Ramos (cell line): ENCODE results near the gene EFNB2.

Experiments used
- in situ Hi-C: fragments of 300-500 bp; cut with MboI; formaldehyde crosslinking; loops from one replicate; pipeline ENCODE4 v1.14.3; 2022; ENCODE audit warnings: low sequenced_read_pairs; ENCODE audit not compliant: unreplicated experiment

Gene EFNB2

DNA sequence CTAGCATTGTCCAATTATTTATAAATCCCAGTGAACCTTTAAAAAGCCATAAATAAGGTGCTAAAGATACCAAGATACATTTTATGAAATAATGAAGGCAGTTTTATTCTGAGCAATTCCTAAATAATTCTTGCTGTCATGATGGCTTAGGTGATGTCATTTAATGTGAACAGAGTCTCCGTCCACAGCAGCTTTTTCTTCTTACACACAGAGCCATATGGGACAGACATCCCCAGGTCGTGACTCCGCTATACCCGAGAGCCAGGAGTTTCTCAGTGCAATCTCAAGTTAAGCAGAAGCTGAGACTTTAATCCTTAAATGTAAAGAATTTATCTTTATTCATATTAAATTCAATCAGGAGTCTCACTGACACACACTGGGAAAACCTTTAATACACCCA is 29.7 kb downstream of the EFNB2 start:
- in situ Hi-C loops: no loop called here

DNA sequence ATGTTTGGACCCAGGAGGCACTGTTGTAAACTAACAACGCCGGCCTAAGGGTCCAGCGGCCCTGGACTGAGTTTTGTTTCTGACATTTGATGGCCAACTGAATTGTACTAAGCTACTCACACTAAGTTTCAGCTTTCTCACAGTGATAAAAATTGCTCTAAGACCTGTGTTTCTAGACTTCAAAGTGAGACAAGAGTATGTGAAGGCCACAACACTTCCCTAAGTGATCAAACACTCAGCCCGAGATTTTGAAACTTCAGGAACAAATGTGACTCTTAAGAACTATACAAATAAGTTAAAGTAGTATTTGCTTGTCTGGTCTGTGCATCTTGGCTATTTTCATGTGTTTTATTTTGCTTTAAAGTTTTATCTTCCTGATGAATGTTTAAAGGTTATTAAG is 30.2 kb downstream of the EFNB2 start:
- in situ Hi-C loops: no loop called here

DNA sequence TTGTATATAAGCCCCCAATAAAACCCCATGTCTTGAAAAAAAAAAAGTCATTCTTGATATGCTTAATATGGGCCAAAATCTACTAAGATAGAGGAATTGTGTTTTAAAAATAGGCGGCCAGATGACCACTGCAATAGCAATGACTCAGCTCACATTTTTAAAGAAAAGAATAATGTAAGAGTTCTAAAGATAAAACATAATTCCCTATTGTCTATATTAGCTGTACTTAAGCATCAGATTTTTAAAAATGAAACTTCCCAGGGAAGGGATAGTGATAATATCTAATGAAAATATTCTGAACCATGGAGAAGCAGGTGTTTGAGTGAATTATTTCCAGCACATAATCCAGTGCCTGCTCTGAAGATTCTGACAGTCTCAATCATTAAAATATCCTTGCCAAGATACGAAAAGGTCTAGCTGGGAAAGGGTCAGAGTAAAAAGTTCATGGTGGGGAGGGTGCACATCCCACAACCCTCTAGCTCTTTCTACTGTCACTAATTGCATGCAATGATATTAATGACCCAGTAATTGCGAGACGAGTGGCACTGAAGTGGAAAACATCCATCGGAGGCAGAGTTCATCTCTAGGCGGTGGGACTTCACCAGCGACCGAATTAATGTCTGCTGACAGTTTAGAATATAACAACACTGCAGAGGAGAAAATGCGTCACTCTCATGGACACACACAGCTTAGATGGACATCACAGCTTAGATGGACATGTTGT is 31.6 kb downstream of the EFNB2 start:
- in situ Hi-C loops: no loop called here

- in situ Hi-C loops: no loop called here
Observed at GRCh38 chr13:106503272-106503671, 32.2 kb downstream of the EFNB2 start.

GRCh38 chr13:106500445-106500844 is 35.0 kb downstream of the EFNB2 start:
- in situ Hi-C loops: no loop called here

DNA sequence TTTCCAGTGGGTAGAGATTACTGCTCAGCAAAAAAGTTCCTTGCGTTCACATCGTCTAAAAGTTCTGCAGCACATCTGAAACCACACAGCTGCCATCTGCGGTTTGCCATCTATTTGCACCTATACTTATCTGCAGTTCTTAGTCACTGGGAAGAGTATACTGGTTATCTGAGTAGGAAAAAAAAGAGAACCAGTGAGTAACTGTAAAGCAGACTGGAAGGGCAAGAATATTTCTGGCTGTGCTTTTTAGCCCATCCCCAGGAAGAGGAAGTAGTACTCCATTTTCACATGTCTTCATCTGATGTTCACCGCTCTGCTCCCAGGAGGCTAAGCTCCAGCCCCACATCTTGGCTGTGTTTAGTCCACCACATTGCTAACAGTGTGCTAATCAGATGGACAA is 35.6 kb downstream of the EFNB2 start:
- in situ Hi-C loops: no loop called here

DNA sequence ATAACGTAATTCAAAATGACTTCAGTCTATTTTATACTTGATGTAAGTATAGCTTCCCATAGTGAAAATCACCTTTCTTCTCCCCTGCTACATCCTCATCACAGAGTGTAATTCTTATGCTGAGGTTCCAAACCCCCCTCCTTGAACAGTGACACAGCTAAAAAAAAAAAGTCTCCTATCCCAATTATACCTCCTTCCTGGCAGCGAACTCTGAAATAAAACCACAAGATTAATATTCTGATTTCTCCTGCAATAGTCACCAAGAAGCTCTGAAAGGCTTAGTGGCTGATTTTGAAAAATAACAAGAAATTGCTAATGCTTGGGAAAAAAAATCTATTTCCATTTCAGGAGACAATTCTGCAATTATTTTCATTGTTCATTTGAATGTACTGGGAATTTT is 36.3 kb downstream of the EFNB2 start:
- in situ Hi-C loops: no loop called here

- in situ Hi-C loops: no loop called here
Observed at GRCh38 chr13:106498571-106498970, 36.9 kb downstream of the EFNB2 start.

DNA sequence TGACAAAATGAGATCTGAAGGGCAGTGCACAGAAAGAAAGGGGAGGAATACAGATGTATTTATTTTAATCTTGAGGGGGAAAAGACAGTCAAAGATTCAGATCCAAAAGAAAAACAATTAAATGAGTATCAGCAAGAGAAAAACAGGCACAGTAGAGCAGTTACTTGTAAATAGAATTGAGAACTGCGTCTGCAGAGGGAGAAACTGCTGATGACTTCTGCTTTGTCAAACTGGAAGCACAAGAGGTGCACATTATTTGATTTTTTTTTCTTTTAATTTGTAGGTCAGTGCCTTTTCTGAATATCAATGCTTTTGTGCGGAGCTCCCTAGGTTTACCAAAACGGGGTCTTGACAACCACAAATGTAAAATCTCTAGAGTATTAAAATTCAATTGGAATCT is 37.3 kb downstream of the EFNB2 start:
- in situ Hi-C loops: no loop called here

- in situ Hi-C loops: no loop called here
Observed at GRCh38 chr13:106497079-106497478, 38.4 kb downstream of the EFNB2 start.

DNA sequence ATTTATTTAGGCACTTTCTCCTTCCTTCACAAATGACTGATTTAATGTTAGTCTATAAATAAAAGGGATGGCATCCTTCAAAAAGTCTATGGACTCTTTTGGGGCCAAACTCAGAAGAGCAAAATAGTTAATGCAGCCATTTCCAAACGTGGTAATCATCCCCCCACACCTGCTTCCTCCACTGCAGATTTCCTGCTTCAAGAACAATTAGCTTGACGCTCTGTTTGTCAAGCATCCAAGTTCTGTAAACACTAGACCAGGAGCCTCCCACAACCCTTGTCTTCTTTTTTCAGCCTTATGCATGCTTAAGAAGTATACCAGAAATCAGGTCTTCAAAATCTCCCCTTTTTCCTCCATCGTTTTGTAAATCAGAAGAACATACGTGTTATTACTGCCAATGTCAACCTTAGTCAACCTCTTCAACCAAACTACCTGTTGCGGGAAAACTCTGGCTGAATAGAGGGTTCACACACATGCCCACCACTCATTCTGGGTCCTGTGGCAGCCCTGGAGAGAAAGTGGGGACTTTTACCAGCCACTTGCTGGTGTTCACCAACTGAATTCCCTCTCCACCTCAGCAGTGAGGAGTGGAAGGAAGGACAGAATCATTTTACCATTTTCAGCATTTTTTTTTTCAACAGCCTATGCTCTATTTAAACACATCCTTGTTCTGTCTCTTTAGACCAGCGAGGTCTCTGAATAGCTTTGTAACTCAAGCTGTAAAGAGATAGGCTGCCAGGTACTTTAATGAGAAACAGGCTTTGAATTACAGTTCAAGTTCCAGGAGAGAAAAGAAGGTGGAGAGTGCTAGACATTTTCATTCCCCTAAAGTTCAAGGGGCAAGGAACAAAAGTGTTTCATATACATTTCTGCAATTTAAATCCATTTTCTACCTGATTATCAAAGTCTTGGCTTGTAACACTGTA is 39.1 kb downstream of the EFNB2 start:
- in situ Hi-C loops: no loop called here

GRCh38 chr13:106494936-106495335 is 40.5 kb downstream of the EFNB2 start:
- in situ Hi-C loops: no loop called here

GRCh38 chr13:106494506-106494905 is 41.0 kb downstream of the EFNB2 start:
- in situ Hi-C loops: no loop called here

- in situ Hi-C loops: no loop called here
Observed at GRCh38 chr13:106493533-106494220, 41.8 kb downstream of the EFNB2 start.

DNA sequence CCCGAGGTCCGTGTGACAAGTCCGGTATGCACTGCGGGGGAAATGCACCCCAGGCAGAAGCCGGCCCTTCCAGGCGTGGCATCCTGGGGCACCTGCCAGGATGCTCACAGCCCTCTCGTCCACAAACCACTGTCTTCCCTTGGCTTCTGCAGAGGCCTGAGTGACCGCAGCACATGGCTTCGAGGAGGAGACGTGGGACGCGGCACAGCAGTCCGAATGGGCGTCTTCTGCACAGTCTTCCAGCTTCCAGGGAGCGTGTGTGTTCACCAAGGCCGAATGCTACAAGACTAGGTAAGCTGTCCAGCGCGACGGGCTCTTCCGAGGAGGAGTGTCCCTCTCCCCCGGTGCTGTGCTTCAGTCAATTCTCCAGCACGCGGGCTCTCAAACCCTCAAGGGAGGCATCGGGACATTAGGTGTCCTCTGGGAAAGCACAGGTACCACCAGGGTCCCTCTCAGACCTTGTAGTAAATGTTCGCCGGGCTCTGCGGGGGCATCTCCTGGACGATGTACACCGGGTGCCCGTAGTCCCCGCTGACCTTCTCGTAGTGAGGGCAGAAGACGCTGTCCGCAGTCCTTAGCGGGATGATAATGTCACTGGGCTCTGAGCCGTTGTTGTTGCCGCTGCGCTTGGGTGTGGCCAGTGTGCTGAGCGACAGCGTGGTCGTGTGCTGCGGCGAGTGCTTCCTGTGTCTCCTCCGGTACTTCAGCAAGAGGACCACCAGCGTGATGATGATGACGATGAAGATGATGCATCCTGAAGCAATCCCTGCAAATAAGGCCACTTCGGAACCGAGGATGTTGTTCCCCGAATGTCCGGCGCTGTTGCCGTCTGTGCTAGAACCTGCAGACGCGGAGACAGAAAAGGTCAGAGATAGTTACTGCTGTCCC is 42.6 kb downstream of the EFNB2 start:
- in situ Hi-C loops: no loop called here

- in situ Hi-C loops: no loop called here
Observed at GRCh38 chr13:106491928-106492587, 43.4 kb downstream of the EFNB2 start.

- in situ Hi-C loops: no loop called here
Observed at GRCh38 chr13:106491463-106491862, 44.0 kb downstream of the EFNB2 start.

DNA sequence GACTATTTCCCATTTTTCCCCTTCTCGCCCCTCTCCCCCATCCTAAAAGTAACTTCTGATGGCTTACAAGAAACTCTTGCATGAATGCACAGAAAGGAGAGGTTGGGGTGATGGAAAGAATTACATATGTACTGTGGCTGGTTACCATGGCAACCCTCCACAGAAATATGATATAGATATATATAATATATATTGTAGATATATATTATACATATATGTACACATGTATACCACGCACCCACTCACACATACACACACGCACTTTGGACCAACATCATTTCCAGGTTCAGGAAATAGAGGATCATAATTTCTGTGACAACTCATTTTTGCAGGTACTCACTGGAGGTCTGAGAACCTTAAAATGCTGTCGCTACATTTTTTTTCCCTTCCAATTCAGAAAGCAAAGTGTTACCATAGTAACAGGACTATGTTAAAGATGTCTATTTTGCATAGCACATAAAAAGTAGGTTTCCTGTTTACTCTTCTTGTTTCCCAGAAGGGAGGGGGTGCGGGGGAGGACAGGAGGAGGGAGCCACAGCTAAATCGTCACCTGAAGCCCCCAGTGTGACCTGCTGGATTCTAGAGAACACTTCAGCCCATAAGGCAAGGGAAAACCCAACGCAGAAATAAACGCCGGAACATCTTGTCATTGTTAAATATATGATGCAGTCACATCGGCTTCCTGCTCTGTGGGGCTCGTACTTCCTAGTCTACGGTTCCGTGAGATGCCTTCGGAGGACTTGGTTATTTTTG is 44.7 kb downstream of the EFNB2 start:
- in situ Hi-C loops: no loop called here
